Activated CD4-positive, alpha-beta T cell treated with anti-CD3 and anti-CD28 coated beads, Interleukin-2, amount 50 U/mL, for 16 hours (primary cell): ENCODE measurements around the gene NUAK1.
"Not testable (repeated sequence)": the region's sequence is repeated elsewhere in the genome, so short reads cannot be mapped to it uniquely, and the experiment has no call there.

Source experiments
- DNase-seq: peaks from one replicate; pipeline ENCODE4 v3.0.0-alpha.2; 2020

The NUAK1 gene

DNA sequence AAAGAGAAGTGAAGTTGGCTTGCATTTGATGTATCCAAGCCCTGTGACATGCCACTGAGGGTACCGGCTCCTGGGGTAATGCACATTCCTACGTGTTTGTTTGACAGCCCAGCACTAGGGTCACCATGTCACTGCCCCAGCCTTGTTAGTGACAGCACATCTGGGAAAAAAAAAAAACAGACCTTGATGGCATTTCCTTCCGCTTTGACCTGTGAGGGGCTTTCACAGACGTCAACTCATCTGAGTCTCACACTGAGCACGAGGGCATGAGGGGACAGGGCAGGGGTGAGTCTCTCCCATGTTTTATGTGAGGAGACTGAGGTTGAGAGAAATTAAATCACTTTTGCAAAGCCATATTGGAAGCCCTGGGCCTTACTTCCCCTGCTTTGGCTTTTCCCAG is 111.5 kb downstream of the NUAK1 start:
- DNase-seq, result no peak

DNA sequence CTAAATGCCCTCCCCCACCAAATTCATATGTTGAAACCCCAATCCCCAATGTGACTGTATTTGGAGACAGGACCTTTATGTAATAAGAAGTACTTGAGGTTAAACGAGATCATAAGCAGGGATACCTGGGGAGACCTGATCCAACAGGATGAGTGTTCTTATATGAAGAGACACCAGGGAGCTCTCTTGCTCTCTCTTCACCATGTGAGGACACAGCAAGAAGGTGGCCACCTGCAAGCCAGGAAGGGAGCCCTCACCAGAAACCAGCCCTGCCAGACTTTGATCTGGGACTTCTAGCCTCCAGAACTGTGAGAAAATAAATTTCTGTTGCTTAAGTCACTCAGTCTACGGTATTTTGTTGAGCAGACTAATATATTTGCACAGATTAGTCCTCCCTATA is 113.6 kb downstream of the NUAK1 start:
- DNase-seq, result no peak

DNA sequence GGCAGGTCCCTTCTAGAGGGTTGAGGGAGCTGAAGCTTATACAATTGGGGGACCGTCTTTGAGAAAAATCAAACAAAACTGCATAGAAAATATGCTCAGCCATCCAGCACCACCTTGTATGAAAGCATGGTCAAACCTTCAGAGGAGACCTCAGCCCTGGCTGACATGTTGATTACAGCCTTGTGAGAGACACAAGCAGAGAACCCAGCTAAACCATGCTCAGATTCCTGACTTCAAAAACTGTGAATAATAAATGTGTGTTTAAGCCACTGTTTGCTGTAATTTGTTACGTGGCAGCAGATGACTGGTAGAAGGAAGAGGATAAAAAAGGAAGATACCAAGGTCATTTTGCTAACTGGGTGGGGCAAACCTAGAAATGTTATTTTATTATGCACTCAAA is 115.7 kb downstream of the NUAK1 start:
- no peak for DNase-seq

DNA sequence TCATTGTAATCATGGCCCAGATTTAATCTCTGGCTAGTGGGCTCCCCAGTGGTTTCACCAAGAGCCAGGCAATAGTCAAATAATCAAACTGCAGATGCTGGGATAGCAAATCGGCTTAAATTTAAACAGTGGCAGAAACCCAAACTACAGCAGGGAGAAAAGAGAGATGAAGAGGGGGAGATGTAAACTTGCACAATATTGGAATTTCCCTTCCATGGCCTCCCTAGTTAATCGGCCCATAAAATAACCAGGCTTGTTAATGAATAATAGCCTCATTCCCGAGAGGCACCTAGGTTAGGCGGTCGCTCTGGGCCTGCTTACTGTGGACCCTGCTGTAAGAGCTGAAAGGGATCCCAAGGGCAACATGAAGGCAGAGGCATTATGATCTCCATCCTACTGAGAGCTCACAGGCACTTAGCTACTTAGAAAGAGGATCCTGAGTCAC is 116.2 kb downstream of the NUAK1 start:
- no peak for DNase-seq

DNA sequence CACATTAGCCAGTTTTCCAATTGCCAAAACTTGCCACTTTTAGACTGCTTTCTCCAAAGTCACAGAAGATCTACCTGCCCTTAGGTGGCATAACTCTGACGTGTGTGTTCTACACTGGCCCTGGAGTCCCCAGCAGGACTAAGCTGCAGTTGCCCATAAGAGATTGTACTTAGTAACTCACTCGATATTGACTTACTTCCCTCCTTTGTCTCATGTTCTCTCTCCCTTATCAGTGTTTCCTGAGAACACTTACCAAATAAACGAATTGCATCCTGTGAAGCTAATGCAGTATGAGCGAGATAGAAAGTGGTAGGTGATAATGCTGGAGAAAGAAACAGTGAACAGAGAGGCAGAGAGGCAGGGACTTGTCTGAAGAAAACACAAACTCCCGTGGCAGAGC is 117.2 kb downstream of the NUAK1 start:
- no peak for DNase-seq

DNA sequence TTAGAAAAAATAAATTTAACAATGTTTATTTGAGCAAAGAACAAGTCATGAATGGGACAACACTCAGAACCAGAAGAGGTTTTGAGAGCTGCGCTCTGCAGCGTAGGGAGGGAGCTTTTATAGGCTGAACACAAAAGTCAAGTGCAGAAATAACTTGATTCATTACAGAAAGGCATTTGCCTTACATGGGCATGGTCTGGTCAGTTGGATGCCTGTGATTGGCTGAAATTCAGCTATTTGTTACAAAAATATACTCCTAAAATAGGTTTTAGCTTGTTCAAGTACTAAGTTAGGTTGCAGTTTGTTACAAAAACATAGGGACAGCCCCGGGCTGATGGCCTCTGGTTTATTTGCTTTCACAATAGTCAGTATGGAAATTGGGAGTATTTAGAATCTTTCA is 118.0 kb downstream of the NUAK1 start:
- DNase-seq, result no peak

DNA sequence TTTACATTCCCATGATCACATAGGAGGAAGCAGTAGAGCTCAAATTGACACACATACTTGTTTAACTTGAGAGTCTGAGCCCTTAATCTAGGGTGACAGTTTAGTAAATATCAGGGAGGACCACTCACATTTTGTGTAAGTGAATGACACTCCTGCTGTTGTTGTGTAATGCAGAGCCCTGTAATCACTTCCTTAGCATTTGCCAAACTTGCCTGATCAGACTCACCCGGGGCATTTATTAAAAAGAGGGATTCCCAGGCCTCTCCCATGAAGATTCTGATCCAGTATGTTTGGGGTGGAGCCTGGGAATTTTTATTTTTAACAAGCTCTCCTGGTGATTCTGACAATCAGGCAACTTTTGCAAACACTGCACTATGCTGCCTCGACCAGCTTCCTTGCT is 119.6 kb downstream of the NUAK1 start:
- DNase-seq, result no peak

DNA sequence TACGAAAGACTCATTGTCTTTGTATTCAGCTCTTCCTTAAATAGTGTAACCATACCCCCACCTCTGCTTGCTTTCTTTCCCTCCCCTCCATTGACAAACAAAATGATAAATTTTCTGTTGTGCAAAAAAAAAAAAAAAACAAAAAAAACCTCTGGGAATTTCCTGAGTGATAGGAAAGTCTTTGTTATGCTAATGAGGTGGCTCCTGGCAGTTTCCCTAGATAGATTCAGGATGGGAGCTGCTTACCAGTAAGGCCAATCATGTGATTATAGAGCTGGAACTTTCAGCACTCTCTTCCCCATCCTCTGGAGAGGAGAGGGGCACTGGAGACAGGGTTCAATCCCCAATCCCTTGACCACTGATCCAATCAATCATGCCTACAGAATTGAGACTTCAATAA is 120.5 kb downstream of the NUAK1 start:
- no peak for DNase-seq

DNA sequence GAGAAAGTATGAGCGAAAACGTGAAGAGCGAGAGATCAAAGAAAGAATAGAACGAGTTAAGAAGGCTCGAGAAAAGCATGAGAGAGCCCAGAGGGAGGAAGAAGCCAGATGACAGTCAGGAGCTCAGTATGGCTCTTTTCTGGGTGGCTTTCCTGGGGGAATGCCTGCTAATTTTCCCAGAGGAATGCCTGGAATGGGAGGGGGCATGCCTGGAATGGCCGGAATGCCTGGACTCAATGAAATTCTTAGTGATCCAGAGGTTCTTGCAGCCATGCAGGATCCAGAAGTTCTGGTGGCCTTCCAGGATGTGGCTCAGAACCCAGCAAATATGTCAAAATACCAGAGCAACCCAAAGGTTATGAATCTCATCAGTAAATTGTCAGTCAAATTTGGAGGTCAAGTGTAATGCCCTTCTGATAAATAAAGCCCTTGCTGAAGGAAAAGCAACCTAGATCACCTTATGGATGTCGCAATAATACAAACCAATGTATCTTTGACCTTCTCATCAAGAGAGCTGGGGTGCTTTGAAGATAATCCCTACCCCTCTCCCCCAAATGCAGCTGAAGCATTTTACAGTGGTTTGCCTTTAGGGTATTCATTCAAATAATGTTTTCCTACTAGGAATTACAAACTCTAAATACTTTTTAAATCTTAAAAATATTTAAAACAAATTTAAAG is 122.0 kb downstream of the NUAK1 start:
- not testable (repeated sequence) for DNase-seq

DNA sequence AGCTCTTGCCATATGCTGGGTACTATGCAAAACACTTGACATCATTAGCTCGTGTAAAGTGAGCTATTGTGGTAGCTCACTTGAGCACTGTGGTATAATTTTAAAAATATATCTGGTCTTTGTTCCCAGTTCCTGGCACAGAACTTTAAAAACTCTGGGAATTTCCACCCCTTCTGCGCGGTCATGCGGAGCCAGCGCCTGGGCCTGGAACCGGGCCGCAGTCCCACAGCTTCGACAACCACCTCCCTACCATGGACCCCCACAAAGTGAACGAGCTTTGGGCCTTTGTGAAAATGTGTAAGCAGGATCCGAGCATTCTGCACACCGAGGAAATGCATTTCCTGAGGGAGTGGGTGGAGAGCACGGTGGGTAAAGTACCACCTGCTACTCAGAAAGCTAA is 123.1 kb downstream of the NUAK1 start:
- DNase-seq, result no peak

DNA sequence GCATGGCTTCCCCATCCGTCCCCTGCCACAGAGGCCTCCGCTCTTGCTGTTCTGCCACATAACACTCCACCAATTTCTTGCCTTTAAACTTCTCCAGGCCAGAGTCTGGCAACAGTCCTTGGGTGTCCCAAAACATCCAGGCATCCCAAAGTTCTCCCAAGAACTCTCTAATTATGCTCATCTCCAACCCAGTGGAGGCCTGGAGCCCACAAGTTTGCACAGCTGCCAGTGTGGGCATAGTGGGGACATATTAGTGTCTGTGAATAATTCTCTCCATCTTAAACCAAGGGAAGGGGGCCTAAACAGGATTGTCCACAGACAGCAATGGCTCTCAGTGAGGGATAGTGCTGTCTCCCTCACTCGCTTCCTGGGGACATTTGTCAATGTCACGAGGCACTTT is 124.8 kb downstream of the NUAK1 start:
- no peak for DNase-seq
